Stimulated activated CD4-positive, alpha-beta T cell treated with anti-CD3 and anti-CD28 coated beads, TNF-alpha, amount 100 ng/mL, for 1 hour (primary cell): ENCODE results near the gene ARNT2.
"Not testable (repeated sequence)": the region's sequence is repeated elsewhere in the genome, so short reads cannot be mapped to it uniquely, and the experiment has no call there.

Source experiments
- DNase-seq, 3 donors: peaks; one replicate each; pipeline ENCODE4 v3.0.0-alpha.2; 2020; ENCODE audit warnings: low read depth in 3 of 3, low spot score in 1 of 3

Gene ARNT2

DNA sequence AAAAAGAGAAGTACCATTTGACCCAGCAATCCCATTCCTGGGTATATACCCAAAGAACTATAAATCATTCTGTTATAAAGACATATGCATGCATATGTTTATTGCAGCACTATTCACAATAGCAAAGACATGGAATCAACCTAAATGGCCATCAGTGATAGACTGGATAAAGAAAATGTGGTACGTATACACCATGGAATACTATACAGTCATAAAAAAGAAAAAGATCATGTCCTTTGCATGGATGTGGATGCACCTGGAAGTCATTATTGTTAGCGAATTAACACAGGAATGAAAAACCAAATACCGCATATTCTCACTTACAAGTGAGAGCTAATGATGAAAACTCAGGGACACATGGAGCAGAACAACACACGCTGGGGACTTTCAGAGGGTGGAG lies 106.8 kb downstream of the ARNT2 start:
- DNase-seq: not testable (repeated sequence)

DNA sequence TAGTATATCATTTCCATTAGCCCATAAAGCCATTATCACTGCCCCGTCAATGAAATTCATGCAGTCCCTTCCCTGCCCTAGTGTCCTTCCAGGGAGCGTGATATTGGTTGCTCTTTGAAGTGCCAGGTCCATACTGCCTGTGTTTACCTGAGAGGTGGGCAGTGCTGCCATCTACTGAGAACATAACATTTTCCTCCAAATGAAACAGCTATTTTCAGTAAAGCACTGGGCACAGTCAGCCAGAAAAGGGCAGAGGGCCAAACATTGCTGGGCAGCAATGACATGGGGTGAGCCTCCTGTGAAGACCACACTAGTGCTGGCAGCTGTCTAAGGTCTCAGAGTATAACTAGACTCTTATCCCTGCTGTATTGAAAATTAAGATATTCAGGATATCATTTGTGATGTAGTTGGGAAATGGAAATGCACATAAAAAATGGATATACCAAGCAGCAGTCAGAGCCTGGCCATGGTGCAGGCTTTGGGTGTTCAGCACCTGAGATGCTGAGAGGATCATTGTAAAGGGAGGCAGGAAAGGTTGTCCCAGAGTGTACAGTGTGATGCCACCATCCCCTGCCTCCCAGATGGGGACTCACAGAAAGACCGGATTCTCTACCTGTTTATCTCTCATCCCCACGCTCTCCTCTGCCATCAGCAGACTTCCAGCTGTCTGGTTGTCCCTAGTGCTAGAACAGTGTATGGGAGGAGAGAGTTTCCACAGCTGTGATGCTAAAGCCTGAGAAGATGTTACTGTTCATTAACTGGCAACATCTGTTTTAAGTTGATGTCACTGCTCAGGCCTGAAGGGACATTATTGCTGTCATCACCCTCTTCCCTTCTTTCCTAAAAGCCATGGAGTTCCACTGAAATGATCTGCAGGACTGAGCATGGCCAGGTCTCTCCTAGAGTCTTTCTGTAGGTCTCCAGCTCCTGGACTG lies 108.8 kb downstream of the ARNT2 start:
- no peak for DNase-seq

DNA sequence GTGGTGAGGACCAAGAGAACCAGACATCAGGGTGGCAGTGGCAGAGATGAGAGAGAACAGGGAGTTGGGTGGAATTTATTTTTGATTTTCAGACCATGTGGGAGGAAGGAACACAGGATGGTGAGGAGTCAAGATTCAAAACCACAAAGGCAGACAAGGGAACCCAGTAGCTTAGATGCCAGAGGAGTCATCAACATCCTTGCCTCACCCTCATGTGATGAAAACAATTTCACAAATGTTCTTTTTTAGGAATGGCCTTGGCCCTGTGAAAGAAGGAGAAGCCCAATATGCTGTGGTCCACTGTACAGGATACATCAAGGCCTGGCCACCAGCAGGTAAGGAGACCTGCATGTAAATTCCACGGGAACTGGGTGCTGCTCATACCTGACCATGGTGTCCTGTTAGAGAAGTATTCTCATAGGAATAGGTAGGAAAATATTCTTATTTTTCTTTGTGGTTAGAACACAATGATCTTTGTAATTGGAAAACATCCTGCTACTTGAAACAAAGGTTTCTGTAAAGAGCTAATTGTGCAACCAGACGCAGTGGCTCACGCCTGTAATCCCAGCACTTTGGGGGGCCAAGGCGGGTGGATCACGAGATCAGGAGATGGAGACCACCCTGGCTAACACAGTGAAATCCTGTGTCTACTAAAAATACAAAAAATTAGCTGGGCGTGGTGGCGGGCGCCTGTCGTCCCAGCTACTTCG lies 110.0 kb downstream of the ARNT2 start:
- no peak for DNase-seq

DNA sequence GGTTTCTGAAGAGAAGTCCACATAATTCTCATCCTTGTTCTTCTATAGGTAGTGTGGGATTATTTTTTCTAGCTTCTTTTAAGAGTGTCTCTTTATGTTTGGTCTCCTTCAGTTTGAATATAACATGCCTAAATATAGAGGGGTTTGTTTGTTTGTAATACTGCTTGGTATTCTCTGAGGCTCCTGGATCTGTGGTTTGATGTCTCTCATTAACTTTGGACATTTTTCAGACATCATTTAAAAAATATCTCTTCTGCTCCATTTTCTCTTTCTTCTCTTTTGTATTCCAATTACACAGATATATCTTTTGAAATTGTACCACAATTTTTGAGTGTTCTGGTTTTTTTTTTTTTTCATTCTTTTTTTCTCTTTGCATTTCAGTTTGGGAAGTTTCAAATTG lies 113.1 kb downstream of the ARNT2 start:
- no peak for DNase-seq

DNA sequence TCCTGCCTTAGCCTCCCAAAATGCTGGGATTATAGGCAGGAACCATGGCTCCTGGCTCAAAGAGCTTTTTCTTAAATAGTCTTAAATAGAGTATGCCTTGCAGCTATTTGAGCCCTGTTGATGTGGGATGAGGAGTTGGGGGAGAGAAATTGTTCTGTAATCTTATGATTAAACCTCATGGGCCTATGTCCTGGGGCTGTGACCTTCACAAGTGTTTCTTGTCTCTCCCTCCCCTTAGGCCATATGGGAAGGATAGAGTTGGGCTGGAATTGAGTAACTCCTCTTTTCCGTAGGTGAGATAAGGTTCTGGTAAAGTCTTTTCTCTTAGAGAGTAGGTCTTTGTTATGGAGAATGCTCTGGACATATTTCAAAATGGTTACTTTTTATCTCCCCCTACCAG lies 114.3 kb downstream of the ARNT2 start:
- DNase-seq: no peak

DNA sequence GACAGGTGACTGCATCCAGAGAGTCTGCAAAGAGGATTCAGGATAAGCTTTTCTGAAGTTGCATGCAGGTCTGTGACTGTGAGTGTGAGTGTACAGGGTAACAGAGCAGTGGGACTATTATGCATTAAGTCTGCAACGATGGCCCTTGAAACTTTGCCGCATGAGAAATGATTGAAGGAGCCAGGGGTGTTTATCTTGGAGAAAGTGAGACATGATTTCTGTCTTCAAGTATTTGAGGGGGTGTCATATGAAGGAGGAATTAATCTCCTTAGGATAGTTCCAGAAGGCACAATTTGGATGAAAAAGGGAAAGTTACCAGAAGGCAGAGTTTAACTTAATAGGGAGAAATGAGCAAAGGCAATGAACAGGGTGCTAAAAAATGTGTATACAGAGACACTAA lies 119.6 kb downstream of the ARNT2 start:
- DNase-seq: no peak

DNA sequence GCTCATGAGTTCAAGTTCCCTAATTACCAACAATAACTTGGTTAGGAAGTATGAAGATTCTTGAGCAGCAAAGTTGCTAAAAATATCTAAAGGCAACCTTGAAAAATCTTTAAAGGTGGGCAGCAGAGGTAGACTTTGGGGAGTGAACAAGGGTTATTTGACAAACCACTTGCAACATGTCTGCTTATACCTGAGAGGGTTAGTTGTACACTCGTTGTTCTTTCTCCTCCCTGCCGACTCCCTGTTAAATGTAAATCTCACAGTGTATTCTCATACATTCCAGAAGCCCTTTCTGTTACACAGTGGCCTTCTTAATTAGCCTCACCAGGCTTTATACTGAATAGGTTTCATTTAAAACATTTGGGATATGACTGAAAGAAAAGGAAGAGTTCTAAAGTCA lies 121.7 kb downstream of the ARNT2 start:
- no peak for DNase-seq

DNA sequence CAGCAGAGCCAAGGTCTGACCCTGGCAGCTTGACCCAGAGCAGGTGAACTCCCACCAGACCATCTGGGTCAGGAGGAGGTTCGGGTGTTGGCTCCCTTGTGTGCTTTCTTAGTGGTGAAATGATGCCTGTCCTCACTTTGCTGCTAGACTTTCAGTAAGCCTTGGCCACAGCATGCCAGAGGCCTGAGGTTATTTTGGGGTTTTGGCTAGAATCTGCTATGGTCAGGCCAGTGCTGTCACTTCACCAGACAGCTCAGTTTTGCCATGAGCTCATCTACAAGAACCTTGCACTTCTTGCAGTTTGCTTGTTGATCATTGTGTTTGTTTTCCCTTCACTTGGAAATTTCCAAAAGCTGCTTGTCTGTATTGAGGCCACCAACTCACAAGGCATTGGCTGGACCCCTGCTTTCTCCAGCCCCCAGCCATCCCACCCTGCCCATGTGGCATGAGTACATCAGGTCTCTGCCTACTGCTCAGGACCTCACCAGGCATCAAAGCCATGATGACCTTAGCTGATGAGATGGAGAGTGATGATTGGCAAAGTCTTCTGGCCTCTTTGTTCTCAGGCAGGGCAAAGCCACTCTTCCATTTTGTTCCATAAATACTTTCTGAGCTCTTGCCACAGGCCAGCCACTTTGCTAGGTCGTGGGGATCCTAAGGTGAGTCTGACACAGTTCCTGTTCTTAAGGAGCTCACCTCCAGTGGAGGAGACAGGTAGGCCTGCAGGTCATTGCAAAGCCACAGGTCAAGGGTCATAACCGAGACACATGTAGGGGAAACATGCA lies 122.6 kb downstream of the ARNT2 start:
- no peak for DNase-seq

DNA sequence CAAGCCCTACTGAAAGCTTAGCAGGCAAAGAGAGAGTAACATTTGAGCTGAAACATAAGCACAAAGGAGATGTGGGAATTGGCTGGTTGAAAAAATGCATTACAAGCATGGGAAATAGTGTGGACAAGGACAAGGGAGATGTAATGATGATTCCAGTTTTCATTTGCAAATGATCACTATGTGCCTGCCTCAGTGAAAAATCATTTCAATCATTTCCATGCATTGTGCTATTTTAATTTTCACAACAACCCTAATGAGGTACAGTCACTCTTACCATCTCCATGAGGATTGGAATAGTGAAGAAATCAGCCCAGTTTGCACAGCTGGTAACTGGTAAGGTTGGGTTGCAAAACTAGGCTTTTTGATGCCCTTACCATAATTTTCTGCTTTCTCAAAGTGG lies 123.2 kb downstream of the ARNT2 start:
- no peak for DNase-seq

DNA sequence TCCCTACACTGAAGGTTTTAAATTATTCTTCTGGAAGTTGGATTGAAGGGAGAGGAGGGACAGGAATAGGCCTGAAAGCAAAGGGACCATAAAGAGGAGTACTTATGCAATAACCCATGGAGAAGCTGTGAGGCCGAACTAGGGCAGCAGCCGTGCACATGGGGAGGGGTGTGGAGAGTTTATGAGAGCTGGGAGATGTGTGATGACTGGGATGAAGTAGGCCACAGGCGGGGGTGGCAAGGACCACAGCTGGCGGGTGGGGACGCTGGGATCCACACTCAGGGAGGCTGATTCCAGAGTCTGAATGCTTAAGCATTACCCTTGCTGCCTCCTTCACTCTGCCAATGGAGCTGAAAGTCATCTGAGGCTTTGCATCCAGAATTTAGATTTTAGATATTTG lies 123.8 kb downstream of the ARNT2 start:
- DNase-seq: no peak

DNA sequence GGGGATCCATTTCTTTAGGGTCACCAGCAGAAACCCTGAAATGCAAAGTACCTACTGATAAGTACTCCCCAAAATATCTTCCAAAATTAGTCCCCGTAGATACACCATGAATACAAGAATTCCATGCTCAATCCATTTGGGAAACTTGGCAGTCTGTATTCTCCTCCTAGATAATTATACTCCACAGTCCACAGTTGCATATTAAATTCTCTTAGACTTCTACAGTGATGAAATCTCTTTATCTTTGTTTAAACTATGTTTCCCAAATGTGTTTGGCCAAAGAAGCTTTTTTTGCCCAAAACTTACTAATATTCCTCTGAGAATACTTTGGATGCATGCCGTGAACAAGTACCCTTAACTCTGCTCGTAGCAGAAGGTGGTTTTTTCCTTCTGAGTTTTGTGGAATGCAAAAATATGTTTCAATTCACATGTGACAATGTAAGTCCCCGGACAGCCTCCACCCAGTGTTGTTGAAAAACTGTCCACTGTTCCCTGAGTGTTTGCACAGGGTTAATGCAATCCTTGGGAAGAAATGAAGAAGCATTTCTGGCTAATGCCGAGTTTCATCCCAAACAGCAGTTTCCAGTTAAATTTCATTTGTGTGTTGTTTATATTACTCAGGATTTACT lies 126.7 kb downstream of the ARNT2 start:
- no peak for DNase-seq

DNA sequence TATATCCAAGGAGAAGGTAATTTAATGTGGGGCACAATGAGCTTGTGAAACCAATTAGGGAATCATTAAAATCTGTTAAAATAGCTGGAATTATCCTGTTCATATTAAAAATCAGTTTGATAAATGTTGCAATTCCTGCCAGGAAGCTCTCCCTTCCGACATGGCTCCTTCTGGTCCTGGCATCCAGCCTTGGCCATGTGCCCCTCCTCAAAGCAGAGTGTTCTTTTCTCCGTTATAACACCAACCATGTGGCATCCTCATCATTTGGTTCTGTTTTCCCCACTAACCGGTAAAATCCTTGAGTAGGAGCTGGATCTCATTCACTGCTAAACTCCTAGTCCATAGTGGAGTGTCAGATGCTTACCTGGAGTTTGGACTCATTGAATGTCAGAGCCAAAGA lies 127.2 kb downstream of the ARNT2 start:
- DNase-seq: no peak

DNA sequence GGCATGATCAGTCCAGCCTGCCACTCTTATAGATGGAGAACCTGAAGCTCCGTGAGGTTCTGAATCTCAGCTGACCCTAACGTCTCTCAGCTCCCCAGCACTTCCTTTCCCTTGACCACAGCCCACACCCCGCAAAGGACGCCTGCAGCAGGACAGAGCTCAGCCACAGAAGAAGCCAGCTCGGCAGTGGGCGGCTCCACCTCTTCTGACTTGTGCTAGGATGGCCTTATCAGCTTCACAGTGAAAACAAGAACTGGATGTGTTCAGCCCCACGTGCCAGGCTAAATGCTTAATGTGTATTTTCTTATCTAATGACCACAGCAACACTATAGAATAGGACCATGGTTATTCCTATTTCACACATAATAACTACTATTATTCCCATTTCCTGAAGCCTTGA lies 127.6 kb downstream of the ARNT2 start:
- no peak for DNase-seq

DNA sequence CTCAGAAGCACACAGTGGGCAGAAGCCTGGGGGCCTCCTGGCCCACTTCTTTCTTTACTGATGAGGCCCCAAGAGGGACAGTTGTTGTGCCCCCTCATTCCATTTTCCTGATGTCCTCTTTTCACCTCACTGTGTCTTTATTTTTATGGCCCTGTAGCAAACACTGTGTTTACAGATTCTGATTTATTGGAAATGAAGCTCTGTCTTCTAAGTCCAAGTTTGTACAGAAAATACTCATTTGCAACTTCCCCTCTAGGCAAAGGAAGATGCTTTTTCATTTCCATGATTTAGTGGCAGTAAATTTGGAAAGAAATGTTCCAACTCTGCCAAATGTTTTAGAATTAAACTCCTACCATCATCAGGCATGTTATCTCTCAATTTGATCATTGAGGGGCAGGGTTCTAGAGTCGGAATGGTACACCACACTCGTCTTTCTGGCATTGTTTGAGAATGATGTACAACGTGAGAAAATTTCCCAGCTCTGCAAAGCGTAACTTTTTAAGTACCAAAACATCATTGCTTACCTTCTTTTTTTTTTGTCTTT lies 129.7 kb downstream of the ARNT2 start:
- DNase-seq: no peak

DNA sequence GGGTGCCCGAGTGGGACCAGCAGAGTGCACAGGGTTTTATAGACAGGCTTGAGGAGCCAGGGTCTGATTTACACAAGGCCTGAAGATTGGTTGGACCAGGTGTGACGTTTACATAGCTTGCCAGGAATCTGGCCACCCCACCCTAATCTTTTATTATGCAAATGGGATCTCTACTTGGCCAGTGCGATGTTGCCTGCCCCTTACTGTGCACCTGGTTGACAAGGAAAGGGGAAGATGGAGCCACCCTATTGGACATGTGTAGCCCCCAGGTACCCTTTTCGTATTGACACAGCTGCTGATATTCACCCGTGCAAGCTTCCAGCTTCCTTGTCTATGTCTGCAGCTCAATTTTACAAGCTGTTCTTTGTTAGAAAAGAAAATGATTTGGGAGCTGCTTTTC lies 132.0 kb downstream of the ARNT2 start:
- DNase-seq: no peak

DNA sequence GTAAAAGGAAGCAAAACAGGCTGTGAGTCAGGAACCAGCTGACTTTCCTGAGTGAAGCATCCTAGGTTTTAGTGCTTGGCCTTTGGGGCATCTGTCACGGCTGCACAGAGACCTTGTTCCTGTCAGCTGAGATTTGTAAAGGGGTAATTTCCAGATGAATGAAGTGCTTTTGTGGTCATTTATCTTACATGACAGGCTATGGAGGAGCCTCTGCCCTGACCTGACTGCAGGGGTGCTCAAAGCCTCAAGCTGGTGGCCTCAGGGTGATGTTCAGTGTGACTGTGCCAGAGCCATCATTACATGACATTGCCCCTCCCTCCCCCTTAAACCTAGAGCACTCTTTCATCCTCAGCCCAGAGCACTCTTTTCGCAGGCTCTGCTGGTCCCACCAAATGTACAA lies 132.5 kb downstream of the ARNT2 start:
- no peak for DNase-seq

DNA sequence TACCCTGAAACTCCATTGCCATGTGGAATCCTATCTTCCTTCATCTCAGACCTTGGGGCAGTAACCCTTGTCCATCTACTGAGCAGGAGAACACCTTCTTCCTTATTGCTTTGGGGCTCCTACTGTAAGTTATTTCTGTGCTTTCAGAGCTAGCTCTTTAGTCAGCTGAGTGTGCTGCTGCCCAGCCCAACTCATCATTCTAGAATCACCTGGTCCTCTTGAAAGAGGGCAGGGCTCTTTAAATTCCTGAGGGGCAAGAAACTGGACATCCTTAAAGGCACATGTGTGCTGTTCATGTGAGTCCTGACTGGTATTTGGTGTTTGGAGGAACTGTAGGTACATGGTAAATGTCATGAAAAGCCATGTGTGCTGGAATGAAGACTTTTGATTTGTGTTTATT lies 140.9 kb downstream of the ARNT2 start:
- DNase-seq: no peak

DNA sequence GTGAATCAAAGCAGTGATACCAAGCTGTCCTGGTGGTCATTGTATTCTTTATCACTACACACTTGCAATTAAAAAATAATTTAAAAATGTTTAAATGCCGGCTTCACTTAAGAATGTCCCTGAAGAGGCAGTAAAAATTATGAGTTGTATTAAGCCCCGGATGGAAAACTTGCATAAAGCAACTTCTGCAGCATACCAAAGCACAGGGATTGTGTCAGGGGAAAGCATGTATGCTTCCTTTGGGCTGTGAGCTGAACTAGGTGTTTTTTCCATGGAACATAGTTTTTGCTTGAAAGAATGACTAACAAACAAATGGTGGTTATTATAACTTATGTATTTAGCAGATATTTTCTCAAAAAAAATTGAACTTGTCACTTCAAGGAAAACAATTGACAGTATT lies 143.1 kb downstream of the ARNT2 start:
- no peak for DNase-seq

DNA sequence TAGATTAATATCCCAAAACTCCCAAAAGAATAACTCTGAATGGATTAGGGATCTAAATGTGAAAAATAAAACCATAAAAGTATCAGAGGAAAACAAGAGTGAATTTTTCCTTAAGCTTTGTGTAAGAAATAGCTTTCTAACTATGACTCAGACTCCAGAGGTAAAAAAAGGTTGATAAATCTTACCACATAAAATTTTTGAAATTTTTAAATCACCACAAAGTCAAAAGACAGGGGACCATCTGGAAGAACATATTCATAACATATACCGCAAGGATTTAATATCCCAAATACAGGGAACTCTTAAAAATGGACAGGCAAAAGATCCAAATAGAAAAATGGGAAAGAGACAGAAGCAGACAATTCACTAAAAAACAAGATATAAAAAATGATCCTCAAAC lies 145.0 kb downstream of the ARNT2 start:
- DNase-seq: no peak

DNA sequence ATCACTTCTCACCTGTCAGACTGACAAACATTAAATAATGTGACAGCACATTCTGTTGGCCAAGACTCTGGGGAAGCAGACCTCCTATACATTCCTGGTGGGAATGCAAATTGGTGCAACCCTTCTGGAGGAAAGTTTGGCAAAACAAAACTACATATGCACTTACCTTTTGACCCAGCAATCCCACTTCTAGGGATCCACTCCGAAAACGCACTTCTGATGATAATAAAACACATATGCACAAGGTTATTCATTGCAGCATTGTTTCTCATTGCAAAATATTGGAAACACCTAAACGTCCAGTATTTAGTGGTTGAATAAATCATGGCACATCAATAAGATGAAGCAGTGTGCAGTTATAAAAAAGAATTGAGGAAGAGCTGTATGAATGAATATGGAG lies 145.5 kb downstream of the ARNT2 start:
- no peak for DNase-seq
